ENCODE results near the gene TNFRSF12A. TPM values are rescaled to one million over a fixed set of nuclear protein-coding genes. Genes with fewer than 3 reads are reported as not detected.
A peak's percentile ranks its signal among the peaks of the same experiment; 100 is the strongest.

The TNFRSF12A gene
- total and polyA plus RNA-seq, 4 experiments from 2014 or later: 0.33 to 1.0 (median 0.58) TPM

GRCh38 chr16:3057181-3058138 lies 37.3 kb downstream of the TNFRSF12A start:
- peak overlapping the region; percentile 2 to 84 (median 78) for H3K27ac Mint-ChIP-seq
- DNase-seq: peak in 1 of 5 donors; percentile 44
- POLR2A ChIA-PET (ENCODE audit: partially characterized antibody): interaction anchor here (0.6 to 6.7 kb wide), 22 partner anchors 9 to 109 kb away, joined by 3 to 129 read pairs (median 12); partner anchors contain the start of genes MMP25, ZNF213 and ZSCAN10
- H3K4me3 ChIP-seq (ENCODE audit: low read length in 2 of 2): peak overlapping the region in 1 of 2 donors; percentile 89
- H3K9me3 Mint-ChIP-seq: no peaks in the 10 kb centered on the region
- peaks cover 63% of the 10 kb centered on the region for H3K4me1 ChIP-seq (ENCODE audit: insufficient read depth, low read length)
- intact Hi-C loops (cut with micrococcal nuclease): loop anchor here (1.0 to 2.0 kb wide), 2 partner anchors 17 to 26 kb away; no protein-coding TSS in a partner anchor
- H3K4me1 Mint-ChIP-seq: peaks cover 29 to 67% (median 51%) of the 10 kb centered on the region in 4 donors
- H3K27ac ChIP-seq (ENCODE audit: low read depth, low read length): peak overlapping the region; percentile 89
- peak overlapping the region; percentile 53 to 68 (median 63) for H3K4me3 Mint-ChIP-seq
- no peaks in the 10 kb centered on the region for H3K9me3 ChIP-seq (ENCODE audit: control insufficient read depth in 1 of 2, low read length in 2 of 2)
- H3K27me3 Mint-ChIP-seq: no peaks in the 10 kb centered on the region
- no peaks in the 10 kb centered on the region for H3K27me3 ChIP-seq (ENCODE audit: insufficient read depth, low read length)
- peaks cover 4 to 22% of the 10 kb centered on the region in 2 donors for H3K36me3 Mint-ChIP-seq
- no peaks in the 10 kb centered on the region for H3K36me3 ChIP-seq (ENCODE audit: insufficient read depth, low read length)
- CTCF ChIA-PET (ENCODE audit: partially characterized antibody): interaction anchor here (1.0 to 13.3 kb wide), 13 partner anchors 10 to 115 kb away, joined by 3 to 362 read pairs (median 13); partner anchors contain the start of genes HCFC1R1, THOC6, ZNF213 and ZSCAN10

GRCh38 chr16:3058139-3059030 lies 38.2 kb downstream of the TNFRSF12A start:
- H3K27me3 Mint-ChIP-seq: no peaks in the 10 kb centered on the region
- H3K9me3 Mint-ChIP-seq: no peaks in the 10 kb centered on the region
- DNase-seq: peak; percentile 43 to 69 (median 48)
- intact Hi-C loops (cut with micrococcal nuclease): loop anchor here (1.0 to 2.0 kb wide), 8 partner anchors 16 to 108 kb away; no protein-coding TSS in a partner anchor
- ChIA-PET POLR2A (ENCODE audit: partially characterized antibody) (interaction anchor here (0.6 to 6.7 kb wide), 29 partner anchors 9 to 399 kb away, joined by 3 to 129 read pairs (median 7); partner anchors contain the start of genes MMP25, ZNF174, ZNF213 and ZSCAN10), CTCF (ENCODE audit: partially characterized antibody) (interaction anchor here (0.6 to 13.3 kb wide), 24 partner anchors 9 to 204 kb away, joined by 3 to 362 read pairs (median 6); partner anchors contain the start of genes HCFC1R1, THOC6, ZNF213 and ZSCAN10)
- H3K36me3 Mint-ChIP-seq: peaks cover 4 to 22% of the 10 kb centered on the region in 2 donors
- peak overlapping the region; percentile 90 to 95 (median 94) for H3K4me3 Mint-ChIP-seq
- H3K27ac Mint-ChIP-seq: peak overlapping the region; percentile 82 to 93 (median 90)
- no peaks in the 10 kb centered on the region for H3K36me3 ChIP-seq (ENCODE audit: insufficient read depth, low read length)
- no peaks in the 10 kb centered on the region for H3K9me3 ChIP-seq (ENCODE audit: control insufficient read depth in 1 of 2, low read length in 2 of 2)
- H3K4me1 ChIP-seq (ENCODE audit: insufficient read depth, low read length): peaks cover 71% of the 10 kb centered on the region
- H3K27ac ChIP-seq (ENCODE audit: low read depth, low read length): peak overlapping the region; percentile 89
- no peaks in the 10 kb centered on the region for H3K27me3 ChIP-seq (ENCODE audit: insufficient read depth, low read length)
- peaks cover 34 to 74% (median 57%) of the 10 kb centered on the region in 4 donors for H3K4me1 Mint-ChIP-seq
- peak overlapping the region in 1 of 2 donors; percentile 89 for H3K4me3 ChIP-seq (ENCODE audit: low read length in 2 of 2)

- H3K9me3 Mint-ChIP-seq: no peaks in the 10 kb centered on the region
- H3K4me1 Mint-ChIP-seq: peaks cover 36 to 74% (median 58%) of the 10 kb centered on the region in 4 donors
- DNase-seq: peak; percentile 76 to 90 (median 85)
- no peaks in the 10 kb centered on the region for H3K36me3 ChIP-seq (ENCODE audit: insufficient read depth, low read length)
- H3K27ac Mint-ChIP-seq: peak overlapping the region; percentile 89 to 95 (median 92)
- CTCF ChIA-PET (ENCODE audit: partially characterized antibody): interaction anchor here (0.7 to 13.3 kb wide), 30 partner anchors 9 to 204 kb away, joined by 3 to 362 read pairs (median 4); partner anchors contain the start of genes HCFC1R1, THOC6, ZNF213 and ZSCAN10
- H3K36me3 Mint-ChIP-seq: peaks cover 4 to 18% of the 10 kb centered on the region in 2 donors
- intact Hi-C loops (cut with micrococcal nuclease): loop anchor here (1.0 to 2.0 kb wide), 7 partner anchors 16 to 107 kb away; no protein-coding TSS in a partner anchor
- POLR2A ChIA-PET (ENCODE audit: partially characterized antibody): interaction anchor here (0.7 to 6.7 kb wide), 29 partner anchors 8 to 450 kb away, joined by 3 to 129 read pairs (median 7); partner anchors contain the start of genes MMP25, ZNF174, ZNF213 and ZSCAN10
- peak overlapping the region; percentile 89 for H3K27ac ChIP-seq (ENCODE audit: low read depth, low read length)
- H3K4me1 ChIP-seq (ENCODE audit: insufficient read depth, low read length): peaks cover 79% of the 10 kb centered on the region
- no peaks in the 10 kb centered on the region for H3K27me3 ChIP-seq (ENCODE audit: insufficient read depth, low read length)
- H3K9me3 ChIP-seq (ENCODE audit: control insufficient read depth in 1 of 2, low read length in 2 of 2): no peaks in the 10 kb centered on the region
- H3K27me3 Mint-ChIP-seq: no peaks in the 10 kb centered on the region
- peak overlapping the region; percentile 90 to 95 (median 94) for H3K4me3 Mint-ChIP-seq
- peak overlapping the region; percentile 23 to 89 for H3K4me3 ChIP-seq (ENCODE audit: low read length in 2 of 2)
Measured at GRCh38 chr16:3059041-3059722, 39.0 kb downstream of the TNFRSF12A start.

GRCh38 chr16:3059723-3060242 lies 39.6 kb downstream of the TNFRSF12A start:
- Histone ChIP-seq H3K9me3 (ENCODE audit: control insufficient read depth in 1 of 2, low read length in 2 of 2) (no peaks in the 10 kb centered on the region), H3K27ac (ENCODE audit: low read depth, low read length) (peak overlapping the region; percentile 89), H3K4me3 (ENCODE audit: low read length in 2 of 2) (peak overlapping the region; percentile 23 to 89), H3K36me3 (ENCODE audit: insufficient read depth, low read length) (no peaks in the 10 kb centered on the region), H3K4me1 (ENCODE audit: insufficient read depth, low read length) (peaks cover 81% of the 10 kb centered on the region), H3K27me3 (ENCODE audit: insufficient read depth, low read length) (no peaks in the 10 kb centered on the region)
- peak overlapping the region; percentile 83 to 95 (median 90) for H3K27ac Mint-ChIP-seq
- H3K9me3 Mint-ChIP-seq: no peaks in the 10 kb centered on the region
- POLR2A ChIA-PET (ENCODE audit: partially characterized antibody): interaction anchor here (0.7 to 6.7 kb wide), 22 partner anchors 8 to 449 kb away, joined by 3 to 129 read pairs (median 12); partner anchors contain the start of genes TNFRSF12A, ZNF174, ZNF213 and ZSCAN10
- peak overlapping the region; percentile 77 to 95 (median 90) for H3K4me3 Mint-ChIP-seq
- no peak for DNase-seq
- CTCF ChIA-PET (ENCODE audit: partially characterized antibody): interaction anchor here (0.9 to 13.3 kb wide), 19 partner anchors 8 to 113 kb away, joined by 3 to 362 read pairs (median 10); partner anchors contain the start of genes ZNF213 and ZSCAN10
- no peaks in the 10 kb centered on the region for H3K27me3 Mint-ChIP-seq
- peaks cover 4 to 17% of the 10 kb centered on the region in 2 donors for H3K36me3 Mint-ChIP-seq
- intact Hi-C loops (cut with micrococcal nuclease): loop anchor here (1.0 to 2.0 kb wide), 7 partner anchors 15 to 107 kb away; no protein-coding TSS in a partner anchor
- peaks cover 35 to 75% (median 58%) of the 10 kb centered on the region in 4 donors for H3K4me1 Mint-ChIP-seq

- peaks cover 79% of the 10 kb centered on the region for H3K4me1 ChIP-seq (ENCODE audit: insufficient read depth, low read length)
- Mint-ChIP-seq H3K9me3 (no peaks in the 10 kb centered on the region), H3K4me3 (peak overlapping the region; percentile 77 to 95 (median 90)), H3K36me3 (peaks cover 1 to 18% of the 10 kb centered on the region in 2 donors), H3K27ac (peak overlapping the region; percentile 83 to 95 (median 90)), H3K27me3 (no peaks in the 10 kb centered on the region), H3K4me1 (peaks cover 29 to 75% (median 55%) of the 10 kb centered on the region in 4 donors)
- intact Hi-C loops (cut with micrococcal nuclease): no loop called here
- no peaks in the 10 kb centered on the region for H3K9me3 ChIP-seq (ENCODE audit: control insufficient read depth in 1 of 2, low read length in 2 of 2)
- POLR2A ChIA-PET (ENCODE audit: partially characterized antibody): interaction anchor here (0.9 to 6.7 kb wide), 12 partner anchors 10 to 99 kb away, joined by 3 to 129 read pairs (median 22); partner anchors contain the start of genes TNFRSF12A and ZNF213
- peak overlapping the region; percentile 89 for H3K27ac ChIP-seq (ENCODE audit: low read depth, low read length)
- CTCF ChIA-PET (ENCODE audit: partially characterized antibody): interaction anchor here (0.9 to 13.3 kb wide), 14 partner anchors 7 to 112 kb away, joined by 3 to 362 read pairs (median 13); partner anchors contain the start of genes ZNF213 and ZSCAN10
- no peaks in the 10 kb centered on the region for H3K27me3 ChIP-seq (ENCODE audit: insufficient read depth, low read length)
- no peaks in the 10 kb centered on the region for H3K36me3 ChIP-seq (ENCODE audit: insufficient read depth, low read length)
- H3K4me3 ChIP-seq (ENCODE audit: low read length in 2 of 2): no peak overlapping the region
- DNase-seq: no peak
Measured at GRCh38 chr16:3060339-3061127, 40.4 kb downstream of the TNFRSF12A start.
